HG03135 (cell line): ENCODE data around the gene SAMD4B.
"Not testable (repeated sequence)": the region's sequence is repeated elsewhere in the genome, so short reads cannot be mapped to it uniquely, and the experiment has no call there.

ENCODE experiments used
- ATAC-seq: cut with Tn5 transposase; IDR thresholded peaks from one replicate; pipeline ENCODE4 v1.9.1; 2021; ENCODE audit warnings: mild to moderate bottlenecking, moderate library complexity; ENCODE audit not compliant: unreplicated experiment

SAMD4B gene, protein sequence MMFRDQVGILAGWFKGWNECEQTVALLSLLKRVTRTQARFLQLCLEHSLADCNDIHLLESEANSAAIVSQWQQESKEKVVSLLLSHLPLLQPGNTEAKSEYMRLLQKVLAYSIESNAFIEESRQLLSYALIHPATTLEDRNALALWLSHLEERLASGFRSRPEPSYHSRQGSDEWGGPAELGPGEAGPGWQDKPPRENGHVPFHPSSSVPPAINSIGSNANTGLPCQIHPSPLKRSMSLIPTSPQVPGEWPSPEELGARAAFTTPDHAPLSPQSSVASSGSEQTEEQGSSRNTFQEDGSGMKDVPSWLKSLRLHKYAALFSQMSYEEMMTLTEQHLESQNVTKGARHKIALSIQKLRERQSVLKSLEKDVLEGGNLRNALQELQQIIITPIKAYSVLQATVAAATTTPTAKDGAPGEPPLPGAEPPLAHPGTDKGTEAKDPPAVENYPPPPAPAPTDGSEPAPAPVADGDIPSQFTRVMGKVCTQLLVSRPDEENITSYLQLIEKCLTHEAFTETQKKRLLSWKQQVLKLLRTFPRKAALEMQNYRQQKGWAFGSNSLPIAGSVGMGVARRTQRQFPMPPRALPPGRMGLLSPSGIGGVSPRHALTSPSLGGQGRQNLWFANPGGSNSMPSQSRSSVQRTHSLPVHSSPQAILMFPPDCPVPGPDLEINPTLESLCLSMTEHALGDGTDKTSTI

DNA sequence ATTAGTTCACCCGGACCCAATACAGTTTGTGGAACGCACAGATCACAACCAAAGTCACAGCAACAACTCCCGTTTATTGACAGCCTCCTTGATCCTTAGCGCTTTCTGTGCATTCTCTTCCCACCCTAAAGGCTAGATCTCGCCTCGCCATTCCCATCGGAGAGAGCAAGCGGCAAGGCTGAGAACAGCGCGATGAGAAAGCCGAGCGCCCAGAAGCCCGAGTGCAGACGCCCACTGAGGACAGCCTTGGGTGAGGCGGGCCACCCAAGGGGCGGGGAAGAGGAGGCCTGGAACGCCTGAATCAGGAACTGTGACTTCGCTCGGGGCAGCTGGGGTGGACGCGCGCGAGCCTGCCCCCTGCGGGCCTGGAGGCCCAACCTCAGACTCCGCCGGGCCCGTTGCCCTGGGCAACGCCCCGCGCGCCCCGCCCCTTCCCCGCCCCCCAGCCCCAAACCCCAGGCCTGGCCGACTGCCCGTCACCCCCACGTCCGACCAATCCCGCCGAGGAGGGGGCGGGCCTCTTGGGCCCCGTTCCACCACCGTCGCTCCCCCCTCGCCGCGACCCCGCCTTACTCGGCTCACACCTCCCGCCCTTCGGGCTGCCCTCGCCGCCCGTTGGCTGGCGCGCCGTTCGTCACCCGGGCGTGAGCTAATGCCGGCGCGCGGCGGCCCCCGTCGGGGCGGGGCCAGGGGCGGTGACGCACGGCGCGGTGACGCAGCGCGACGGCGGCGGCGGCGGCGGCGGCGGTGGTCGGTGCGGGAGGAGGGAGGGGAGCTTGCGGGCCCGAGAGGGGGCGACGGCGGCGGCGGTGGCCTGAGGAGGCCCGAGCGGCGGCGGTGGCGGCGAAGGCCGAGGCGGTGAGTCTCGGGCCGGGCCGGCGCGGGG lies at the start of gene SAMD4B:
Gene SAMD4B, plus strand, starts transcription at position 703 of the 886 bp plus-strand sequence. CDS start 14,473 bp downstream, outside the sequence.
- peak; percentile 89 for ATAC-seq

DNA sequence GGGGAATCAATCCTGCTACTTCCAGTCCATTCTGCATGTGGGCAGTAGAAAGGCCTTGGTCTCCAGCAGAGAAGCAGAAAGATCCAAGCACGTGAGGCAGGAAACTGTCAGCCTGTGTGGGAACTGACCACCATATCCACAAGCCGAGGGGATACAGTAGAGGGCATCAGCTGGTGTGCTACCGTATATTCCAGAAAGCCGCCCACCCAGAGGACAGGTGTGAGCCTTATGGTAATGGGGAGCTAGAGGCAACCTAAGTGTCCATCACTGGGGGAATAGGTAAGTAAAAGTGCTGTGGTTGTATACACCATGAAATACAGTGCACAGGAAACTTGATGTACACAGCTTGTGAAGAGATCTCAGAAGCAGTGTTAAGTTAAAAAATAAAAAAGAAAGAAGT lies 48.8 kb upstream of the SAMD4B start:
- ATAC-seq: no peak

DNA sequence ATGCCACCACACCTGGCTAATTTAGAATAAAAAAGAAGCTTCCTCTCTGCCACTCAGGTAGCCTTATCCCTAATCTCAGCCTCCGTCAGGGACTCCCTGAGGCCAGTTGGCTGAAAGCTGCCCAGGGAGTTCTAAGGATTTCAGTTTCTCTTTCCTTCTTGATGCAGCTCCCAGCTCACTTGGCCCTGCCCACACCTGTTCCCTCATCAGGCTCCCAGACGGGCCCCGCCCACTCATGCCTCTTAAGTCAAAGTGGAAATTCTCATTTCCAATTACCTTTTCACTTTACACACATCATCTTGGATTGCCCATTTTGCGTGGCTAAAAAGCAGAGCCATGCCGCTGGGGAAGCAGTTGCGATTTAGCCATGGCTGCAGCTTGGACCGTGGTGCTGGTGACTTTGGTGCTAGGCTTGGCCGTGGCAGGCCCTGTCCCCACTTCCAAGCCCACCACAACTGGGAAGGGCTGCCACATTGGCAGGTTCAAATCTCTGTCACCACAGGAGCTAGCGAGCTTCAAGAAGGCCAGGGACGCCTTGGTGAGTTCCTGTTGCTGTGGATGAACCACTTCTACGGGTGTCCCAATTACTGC lies 46.1 kb upstream of the SAMD4B start, which contains the start of gene IFNL1:
Gene IFNL1, plus strand, starts transcription at position 353 of the 591 bp plus-strand sequence. Its CDS starts 15 bp downstream, at position 368.
- no peak for ATAC-seq

DNA sequence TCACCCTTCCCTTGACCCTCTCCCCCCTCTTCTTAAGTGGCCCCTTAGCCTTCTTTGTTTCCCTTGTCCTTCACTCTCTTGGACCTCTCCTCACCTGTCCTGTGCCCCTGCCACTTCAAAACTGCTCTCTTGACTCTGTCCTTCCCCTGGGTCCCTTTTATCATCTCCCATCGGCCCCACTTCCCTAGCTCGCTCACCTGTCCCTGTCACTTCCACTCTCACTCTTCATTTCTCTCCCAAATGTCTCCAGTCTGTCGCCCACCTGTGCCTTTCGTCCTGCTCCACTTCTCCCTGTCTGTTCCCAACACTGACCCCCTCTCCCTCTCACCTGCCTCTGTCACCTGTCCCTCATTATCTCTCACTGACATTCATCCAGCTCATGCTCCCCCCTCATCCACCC lies 45.3 kb upstream of the SAMD4B start:
- no peak for ATAC-seq

DNA sequence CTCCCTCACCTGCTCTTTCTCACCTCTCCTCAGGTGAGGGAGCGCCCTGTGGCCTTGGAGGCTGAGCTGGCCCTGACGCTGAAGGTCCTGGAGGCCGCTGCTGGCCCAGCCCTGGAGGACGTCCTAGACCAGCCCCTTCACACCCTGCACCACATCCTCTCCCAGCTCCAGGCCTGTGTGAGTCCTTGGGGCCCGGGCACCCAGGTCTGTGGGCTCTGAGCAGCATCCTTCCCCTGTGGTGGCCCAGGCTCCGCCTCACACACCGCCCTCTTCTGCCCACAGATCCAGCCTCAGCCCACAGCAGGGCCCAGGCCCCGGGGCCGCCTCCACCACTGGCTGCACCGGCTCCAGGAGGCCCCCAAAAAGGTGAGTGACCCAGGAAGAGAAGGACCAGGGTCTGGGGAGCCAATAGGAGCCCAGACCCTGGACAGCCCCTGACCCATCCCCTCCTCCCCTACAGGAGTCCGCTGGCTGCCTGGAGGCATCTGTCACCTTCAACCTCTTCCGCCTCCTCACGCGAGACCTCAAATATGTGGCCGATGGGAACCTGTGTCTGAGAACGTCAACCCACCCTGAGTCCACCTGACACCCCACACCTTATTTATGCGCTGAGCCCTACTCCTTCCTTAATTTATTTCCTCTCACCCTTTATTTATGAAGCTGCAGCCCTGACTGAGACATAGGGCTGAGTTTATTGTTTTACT lies 44.1 kb upstream of the SAMD4B start:
- ATAC-seq: no peak

DNA sequence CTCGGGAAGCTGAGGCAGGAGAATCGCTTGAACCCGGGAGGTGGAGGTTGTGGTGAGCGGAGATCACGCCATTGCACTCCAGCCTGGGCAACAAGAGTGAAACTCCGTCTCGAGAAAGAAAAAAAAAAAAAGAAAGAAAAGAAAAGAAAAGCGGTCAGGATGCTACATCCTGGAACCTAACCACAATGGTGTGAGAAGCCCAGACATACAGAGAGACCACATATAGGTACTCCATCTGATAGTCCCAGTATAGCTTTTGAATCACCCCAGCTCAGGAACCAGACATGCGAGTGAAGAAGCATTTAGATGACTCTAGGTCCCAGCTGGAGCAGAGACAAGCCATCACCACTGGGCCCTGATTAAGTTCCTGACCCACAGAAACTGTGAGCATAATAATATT lies 42.8 kb upstream of the SAMD4B start:
- no peak for ATAC-seq

DNA sequence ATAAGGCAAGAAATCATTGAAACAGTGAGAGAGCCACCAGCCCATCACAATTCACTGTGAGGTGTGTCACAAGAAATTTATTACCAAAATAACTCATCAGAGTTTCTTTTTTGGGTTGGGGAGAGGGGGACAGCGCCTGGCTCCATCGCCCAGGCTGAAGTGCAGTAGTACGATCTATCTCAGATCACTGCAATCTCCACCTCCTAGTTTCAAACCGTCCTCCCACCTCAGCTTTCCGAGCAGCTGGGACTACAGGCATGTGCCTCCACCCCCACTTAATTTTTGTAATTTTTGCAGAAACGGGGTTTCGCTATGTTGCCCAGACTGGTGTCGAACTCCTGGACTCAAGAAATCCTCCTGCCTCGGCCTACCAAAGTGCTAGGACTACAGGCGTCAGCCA lies 42.4 kb upstream of the SAMD4B start:
- ATAC-seq: no peak

DNA sequence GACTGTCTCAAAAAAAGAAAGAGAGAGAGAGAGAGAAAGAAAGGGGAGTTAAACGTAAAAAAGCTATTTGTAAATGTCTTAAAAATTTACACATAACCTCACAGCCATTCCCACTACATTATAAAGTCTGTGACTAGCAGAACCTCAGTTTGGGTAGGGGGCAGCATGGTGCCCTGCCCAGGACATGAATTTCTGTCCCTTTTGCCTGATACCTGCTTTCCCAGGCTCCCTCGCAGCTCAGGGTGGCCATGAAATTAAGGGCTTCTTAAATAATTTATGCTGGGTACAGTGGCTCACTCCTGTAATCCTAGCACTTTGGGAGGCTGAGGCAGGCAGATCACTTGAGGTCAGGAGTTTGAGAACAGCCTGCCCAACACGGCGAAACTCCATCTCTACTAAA lies 41.2 kb upstream of the SAMD4B start:
- no peak for ATAC-seq

DNA sequence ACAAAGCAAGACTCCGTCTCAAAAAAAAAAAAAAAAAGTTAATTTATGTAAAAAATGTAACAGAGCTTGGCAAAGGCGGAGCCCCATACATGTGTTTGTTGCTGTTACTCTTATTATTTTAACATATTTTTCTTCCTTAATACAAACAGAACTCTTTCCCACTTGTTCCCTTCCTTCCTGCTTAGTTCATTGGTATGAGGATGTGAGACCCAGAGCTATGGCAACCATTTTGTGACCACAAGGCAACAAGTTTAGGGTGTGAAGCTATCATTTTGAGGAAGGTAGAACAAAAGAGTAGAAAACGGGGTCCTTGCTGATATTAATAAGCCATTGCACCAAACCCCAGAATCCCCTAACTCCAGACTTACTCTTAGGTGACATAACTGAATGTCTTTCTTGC lies 40.7 kb upstream of the SAMD4B start:
- ATAC-seq: no peak

DNA sequence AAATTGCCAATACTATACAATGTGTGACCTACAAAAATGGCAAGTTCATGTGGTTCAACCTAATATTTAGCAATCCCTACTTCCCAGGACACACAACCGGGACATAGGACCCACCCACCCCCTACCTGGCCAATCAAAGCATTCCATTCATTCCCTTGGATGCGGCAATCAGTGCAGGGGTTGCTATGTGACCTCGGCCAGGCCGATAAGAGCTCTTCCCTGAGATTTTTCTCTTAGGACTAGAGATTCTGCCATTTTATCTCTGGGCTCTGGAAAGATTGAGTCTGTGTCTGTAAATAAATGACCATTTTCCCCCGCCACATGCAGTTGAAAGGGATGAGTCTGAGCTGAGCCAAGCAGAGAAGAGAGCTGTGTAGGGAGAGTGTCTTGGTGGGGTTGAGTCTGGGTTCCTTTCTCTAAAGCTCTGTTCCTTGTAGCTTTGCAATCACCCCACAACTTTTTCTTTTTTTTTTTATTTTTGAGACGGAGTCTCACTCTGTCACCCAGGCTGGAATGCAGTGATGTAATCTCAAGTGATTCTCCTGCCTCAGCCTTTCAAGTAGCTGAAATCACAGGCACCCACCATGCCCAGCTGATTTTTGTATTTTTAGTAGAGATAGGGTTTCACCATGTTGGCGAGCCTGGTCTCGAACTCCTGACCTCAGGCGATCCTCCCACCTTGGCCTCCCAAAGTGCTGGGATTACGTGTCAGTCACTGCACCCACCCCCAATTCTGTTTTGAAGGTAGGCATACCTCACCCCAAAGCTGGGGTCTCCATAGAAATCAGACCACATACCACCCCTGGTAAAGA lies 38.6 kb upstream of the SAMD4B start:
- ATAC-seq: no peak

DNA sequence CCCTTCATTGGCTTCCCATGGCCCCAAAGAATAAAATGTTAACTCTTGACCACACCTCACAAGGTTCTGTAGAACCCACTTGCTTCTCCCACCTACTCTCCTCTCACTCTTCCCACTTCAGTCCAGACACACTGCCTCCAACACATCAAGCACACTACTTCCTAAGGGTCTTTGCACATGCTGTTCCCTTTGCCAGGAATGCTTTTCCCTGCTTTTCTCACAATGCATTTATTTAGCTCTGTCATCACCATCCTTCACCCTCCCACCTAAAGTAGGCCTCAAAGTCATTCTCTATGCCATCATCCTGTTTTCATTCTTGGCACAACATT lies 38.1 kb upstream of the SAMD4B start:
- no peak for ATAC-seq

DNA sequence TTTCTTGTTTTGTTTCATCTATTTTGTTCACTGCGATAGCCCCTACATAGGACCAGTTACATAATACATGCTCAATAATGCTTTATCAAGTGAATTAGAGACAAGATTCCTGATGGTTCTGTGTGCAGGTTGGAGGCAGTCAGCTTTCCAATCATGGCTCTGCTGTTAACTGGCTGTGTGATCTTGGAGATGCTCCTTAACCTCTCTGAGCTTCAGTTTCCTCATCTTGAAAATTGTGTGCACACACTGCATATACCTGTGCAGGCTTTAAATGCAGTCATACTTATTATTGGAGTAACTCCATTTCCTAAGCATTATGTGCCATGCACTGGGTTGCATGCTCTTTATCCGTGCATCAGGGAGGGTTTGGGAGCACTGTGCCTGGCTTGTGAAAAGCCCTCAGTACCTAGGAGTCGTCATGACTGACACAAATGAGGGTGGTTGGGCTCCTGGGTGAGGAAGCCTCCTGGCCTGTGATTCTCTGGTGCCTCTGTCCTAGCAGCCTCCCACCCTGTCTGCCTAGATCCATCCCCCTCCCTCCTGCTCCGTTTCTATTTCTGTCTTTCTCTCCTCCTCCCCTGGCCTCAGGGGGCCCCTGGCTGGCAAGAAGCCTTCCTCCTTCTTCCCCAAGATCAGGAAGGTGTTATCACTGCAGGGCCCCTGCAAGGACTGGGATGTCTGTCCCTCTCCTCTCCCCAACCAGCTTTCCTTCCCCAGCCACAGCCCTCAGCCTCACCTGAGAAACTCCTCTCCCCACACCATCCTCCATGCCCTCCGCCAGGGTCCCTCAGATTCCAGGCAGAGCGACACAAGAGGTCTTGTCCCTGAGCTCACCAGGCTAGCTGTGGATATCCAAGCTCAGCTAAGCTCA lies 37.3 kb upstream of the SAMD4B start:
- ATAC-seq: no peak

DNA sequence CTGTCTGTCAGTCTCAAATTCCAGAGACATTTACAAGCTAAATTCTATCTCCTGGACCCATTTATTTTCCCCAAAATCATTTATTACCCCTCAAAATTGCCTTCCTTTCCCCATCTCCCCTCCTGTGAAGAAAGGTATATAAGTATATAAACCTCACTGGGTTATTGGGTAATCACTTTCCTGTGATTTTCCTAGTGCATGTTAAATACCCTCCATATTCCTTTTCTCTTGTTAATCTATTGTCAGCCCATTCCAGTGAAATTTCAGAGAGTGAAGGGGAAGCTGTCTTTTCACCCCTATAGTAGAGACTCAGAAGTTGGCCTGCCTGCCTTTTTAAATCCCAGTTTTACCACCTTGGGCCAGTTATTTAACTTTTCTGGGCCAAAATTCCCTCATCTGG lies 36.1 kb upstream of the SAMD4B start:
- no peak for ATAC-seq

DNA sequence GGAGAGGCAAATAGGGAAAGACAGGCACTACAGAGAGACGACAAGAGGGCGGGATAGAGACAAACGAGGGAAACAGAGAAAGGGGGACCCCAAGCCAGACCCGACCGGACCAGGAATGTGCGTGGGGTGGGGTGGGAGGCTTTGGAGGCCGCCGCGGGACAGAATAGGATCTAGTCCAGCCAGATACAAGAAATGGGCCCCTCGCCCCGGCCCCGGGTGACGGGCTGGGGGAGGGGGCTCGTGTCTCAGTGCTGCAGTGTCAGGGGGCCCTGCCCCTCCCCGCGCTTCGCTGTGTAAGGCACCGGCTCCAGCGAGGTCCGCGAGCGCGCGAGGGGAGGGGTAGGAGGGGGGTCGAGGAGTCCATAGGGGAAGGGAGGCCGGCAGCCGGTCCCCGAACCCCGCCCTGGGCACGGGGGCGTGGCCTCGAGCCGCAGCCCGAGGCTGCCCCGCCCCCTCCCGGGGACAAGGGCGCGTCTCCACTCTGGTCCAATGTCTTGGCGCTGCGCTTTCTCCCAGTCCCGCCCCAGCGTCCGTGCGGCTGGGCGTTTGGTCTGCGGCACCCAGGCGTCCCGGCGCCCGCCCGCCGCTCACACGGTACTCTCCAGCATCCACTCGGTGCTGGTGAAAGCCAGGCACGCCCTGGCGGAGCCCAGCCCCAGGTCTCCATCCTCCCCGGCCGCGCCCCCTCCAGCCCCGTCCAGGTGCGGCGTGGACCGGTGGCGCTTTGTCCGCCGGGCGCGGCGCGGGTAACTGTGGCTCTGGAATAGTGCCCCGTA lies 35.0 kb upstream of the SAMD4B start:
- no peak for ATAC-seq

DNA sequence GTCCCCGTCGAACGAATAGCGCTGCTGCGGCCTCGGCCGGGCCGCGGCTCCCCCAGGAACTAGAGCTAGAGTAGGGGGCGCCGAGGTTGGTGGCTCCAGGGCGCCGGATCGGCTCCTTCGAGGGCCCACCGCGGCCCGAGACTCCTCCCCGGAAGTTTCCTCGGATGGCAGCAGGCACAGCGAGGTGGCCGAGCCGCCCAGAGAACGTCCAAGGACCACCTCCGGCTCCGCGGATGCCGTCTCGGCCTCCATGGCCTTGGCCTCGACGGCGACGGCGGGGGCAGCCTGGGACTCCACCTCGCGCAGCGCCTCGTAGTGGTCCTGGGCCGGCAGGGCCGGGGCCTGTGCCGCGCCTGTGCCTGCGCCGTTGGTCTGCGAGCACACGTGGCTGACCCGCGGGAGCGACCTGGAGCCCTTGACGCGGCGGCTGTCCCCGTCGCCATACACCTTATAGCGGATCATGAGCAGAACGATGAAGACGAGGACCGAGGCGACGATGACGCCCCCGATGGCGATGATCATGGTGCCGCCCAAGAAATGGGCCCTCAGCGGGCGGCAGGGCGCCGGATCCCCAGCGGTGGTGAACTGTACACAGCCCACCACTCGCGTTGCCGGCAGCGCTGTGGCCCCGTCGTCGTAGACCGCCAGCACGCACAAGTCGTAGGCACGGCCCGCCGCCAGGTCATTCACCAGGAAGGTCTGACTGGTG lies 34.2 kb upstream of the SAMD4B start:
- ATAC-seq: no peak

DNA sequence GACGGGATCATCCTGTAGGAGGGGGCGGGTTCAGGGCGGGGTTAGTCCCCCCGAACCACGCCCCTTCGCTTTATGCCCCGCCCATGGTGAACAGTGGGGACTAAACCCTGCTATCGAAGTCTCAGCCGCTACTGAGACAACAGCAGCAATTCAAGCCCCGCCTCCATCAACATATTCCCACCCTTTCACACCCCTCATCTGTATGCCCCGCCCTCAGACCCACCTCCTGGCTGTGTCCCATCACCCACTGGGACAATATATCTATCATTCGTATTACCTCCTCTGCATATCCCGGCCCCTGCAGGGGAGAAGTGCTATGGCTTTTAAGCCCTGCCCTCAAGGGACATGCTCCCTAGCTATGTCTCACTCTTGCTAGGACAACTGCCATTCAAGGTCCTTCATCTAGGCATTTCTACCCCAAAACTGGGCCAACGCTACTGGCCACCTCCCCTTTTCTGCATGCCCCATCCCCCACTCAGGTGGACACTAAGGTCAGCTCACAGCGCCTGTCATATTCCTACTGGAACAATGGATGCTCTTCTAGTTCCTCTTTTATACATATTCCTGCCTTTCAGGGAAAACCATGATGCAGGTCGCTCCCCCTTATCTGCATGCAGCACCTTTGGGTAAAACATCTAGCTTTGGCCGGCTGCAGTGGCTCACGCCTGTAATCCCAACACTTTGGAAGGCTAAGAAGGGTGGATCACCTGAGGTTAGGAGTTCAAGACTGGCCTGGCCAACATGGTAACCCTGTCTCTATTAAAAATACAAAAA lies 33.5 kb upstream of the SAMD4B start:
- ATAC-seq: no peak

DNA sequence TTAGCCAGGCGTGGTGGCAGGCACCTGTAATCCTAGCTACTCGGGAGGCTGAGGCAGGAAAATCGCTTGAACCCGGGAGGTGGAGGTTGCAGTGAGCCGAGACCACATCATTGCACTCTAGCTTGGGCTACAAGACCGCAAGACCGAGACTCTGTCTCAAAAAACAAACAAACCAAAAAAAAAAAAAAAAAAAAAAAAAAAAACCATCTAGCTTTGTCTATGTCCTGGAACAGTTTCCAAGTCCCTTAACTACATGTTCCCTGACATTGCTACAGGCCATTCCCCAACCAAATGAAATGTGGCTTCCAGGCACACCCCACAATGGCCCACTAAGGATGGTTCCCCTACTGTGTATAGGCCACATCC lies 32.9 kb upstream of the SAMD4B start:
- ATAC-seq: not testable (repeated sequence)
